ENCODE data around the gene MYO18A.

DNA sequence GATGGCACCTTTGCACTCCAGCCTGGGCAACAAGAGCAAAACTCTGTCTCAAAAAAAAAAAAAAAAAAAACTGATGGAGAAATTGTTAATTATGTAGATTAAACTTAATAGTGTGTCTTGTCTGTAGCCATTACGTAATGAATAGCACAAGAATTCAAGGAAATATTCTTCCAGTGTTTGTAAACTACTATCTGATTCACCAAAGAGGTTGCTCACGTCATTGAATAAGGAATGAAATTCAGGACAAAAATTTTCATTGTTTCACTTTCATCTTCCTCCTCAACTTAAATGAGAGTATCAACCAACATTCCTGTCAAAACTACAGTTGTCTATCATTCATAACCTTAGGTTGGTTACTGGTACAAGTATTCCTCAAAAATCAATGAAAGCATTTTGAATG is 30.7 kb upstream of the MYO18A start:
- TF ChIP-seq CTCF (IDR thresholded peaks at IDR 0.05; ENCODE audit: insufficient read depth, low read length): no peak
- no peak for TF ChIP-seq POLR2AphosphoS5 (IDR thresholded peaks at IDR 0.05; ENCODE audit: low read depth)
- no peak for TF ChIP-seq GABPA (IDR thresholded peaks at IDR 0.05; ENCODE audit: low read depth)
- TF ChIP-seq SPI1 (IDR thresholded peaks at IDR 0.05; ENCODE audit: borderline replicate concordance, low read depth): no peak
- TF ChIP-seq, protein P1, sequence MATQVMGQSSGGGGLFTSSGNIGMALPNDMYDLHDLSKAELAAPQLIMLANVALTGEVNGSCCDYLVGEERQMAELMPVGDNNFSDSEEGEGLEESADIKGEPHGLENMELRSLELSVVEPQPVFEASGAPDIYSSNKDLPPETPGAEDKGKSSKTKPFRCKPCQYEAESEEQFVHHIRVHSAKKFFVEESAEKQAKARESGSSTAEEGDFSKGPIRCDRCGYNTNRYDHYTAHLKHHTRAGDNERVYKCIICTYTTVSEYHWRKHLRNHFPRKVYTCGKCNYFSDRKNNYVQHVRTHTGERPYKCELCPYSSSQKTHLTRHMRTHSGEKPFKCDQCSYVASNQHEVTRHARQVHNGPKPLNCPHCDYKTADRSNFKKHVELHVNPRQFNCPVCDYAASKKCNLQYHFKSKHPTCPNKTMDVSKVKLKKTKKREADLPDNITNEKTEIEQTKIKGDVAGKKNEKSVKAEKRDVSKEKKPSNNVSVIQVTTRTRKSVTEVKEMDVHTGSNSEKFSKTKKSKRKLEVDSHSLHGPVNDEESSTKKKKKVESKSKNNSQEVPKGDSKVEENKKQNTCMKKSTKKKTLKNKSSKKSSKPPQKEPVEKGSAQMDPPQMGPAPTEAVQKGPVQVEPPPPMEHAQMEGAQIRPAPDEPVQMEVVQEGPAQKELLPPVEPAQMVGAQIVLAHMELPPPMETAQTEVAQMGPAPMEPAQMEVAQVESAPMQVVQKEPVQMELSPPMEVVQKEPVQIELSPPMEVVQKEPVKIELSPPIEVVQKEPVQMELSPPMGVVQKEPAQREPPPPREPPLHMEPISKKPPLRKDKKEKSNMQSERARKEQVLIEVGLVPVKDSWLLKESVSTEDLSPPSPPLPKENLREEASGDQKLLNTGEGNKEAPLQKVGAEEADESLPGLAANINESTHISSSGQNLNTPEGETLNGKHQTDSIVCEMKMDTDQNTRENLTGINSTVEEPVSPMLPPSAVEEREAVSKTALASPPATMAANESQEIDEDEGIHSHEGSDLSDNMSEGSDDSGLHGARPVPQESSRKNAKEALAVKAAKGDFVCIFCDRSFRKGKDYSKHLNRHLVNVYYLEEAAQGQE (IDR thresholded peaks at IDR 0.05; ENCODE audit: insufficient replicate concordance, low read depth): no peak
